SK-N-SH (cell line): ENCODE results near the gene RHPN2. TPM values are rescaled to one million over a fixed set of nuclear protein-coding genes. Genes with fewer than 3 reads are reported as not detected.

Source experiments
- CTCF ChIA-PET: fragments of 300-600, 350-600 bp; formaldehyde crosslinking; extraction: SDS; loops from one replicate; lab custom pipeline; 2021; lab: Yijun Ruan, JAX
- POLR2A ChIA-PET: fragments of 350-600 bp; sonication (Branson Sonifier 250); formaldehyde crosslinking; extraction: SDS; loops from one replicate; lab custom pipeline; 2020; ENCODE audit warnings: antibody characterized with exemption, inconsistent platforms; lab: Yijun Ruan, JAX
- DNase-seq: peaks from one replicate; pipeline ENCODE4 v3.0.0; 2012
- H2AFZ ChIP-seq: fragments of 200-600 bp; sonication (generic); 2 replicates; pipeline ENCODE4 v1.8.1; 2016; ENCODE audit warnings: antibody characterized with exemption, mild to moderate bottlenecking, low read depth
- H3F3A ChIP-seq: fragments of 200-600 bp; sonication (generic); replicated peaks from 2 replicates; pipeline ENCODE3; 2016; ENCODE audit warnings: antibody characterized with exemption, mild to moderate bottlenecking; ENCODE audit not compliant: insufficient read depth
- H3K27ac ChIP-seq, 2 experiments: fragments of 200-500 bp in 1 of 2; fragments of 200-600 bp in 1 of 2; sonication (Bioruptor generic) in 1 of 2; sonication (generic), shearing (Covaris generic) in 1 of 2; 2 replicates each; pipeline versions ENCODE4 v1.5.1 to v1.6.1; 2014 to 2016; ENCODE audit warnings: low read depth in 2 of 2, inconsistent platforms in 1 of 2, low read length in 1 of 2, mild to moderate bottlenecking in 1 of 2, mixed read lengths in 1 of 2
- H3K27me3 ChIP-seq: fragments of 200-600 bp; sonication (generic), shearing (Covaris generic); 2 replicates; pipeline ENCODE4 v1.6.1; 2016; ENCODE audit warnings: mixed run types; ENCODE audit not compliant: insufficient read depth
- H3K36me3 ChIP-seq, 2 experiments: fragments of 200-500 bp in 1 of 2; fragments of 200-600 bp in 1 of 2; sonication (Bioruptor generic) in 1 of 2; sonication (generic) in 1 of 2; replicated peaks in 1 of 2; 2 replicates each; pipeline versions ENCODE3 to v1.5.1; 2014 to 2016; ENCODE audit warnings: low read length in 1 of 2, mild to moderate bottlenecking in 1 of 2; ENCODE audit not compliant: insufficient read depth in 2 of 2, control insufficient read depth in 1 of 2
- H3K4me1 ChIP-seq, 2 experiments: fragments of 200-500 bp in 1 of 2; fragments of 200-600 bp in 1 of 2; sonication (Bioruptor generic) in 1 of 2; sonication (generic), shearing (Covaris generic) in 1 of 2; 2 replicates each; pipeline versions ENCODE4 v1.5.1 to v1.6.1; 2014 to 2016; ENCODE audit warnings: low read depth in 1 of 2, low read length in 1 of 2, mixed run types in 1 of 2; ENCODE audit not compliant: insufficient read depth in 2 of 2, control insufficient read depth in 1 of 2
- H3K4me2 ChIP-seq: fragments of 200-600 bp; sonication (generic), shearing (Covaris generic); 2 replicates; pipeline ENCODE4 v1.6.1; 2017; ENCODE audit warnings: mixed run types
- H3K4me3 ChIP-seq, 2 experiments: fragments of 200-500 bp in 1 of 2; fragments of 200-600 bp in 1 of 2; sonication (Bioruptor generic) in 1 of 2; sonication (generic), shearing (Covaris generic) in 1 of 2; 2 replicates each; pipeline versions ENCODE4 v1.5.1 to v1.8.1; 2014 to 2016; ENCODE audit warnings: low read depth in 2 of 2, inconsistent platforms in 1 of 2, low read length in 1 of 2, mild to moderate bottlenecking in 1 of 2, mixed read lengths in 1 of 2, moderate library complexity in 1 of 2
- H3K79me2 ChIP-seq: fragments of 200-600 bp; sonication (generic); 2 replicates; pipeline ENCODE4 v1.8.1; 2017; ENCODE audit warnings: mild to moderate bottlenecking; ENCODE audit not compliant: insufficient read depth
- H3K9ac ChIP-seq: fragments of 200-600 bp; sonication (generic); 2 replicates; pipeline ENCODE4 v1.6.1; 2017; ENCODE audit warnings: mixed run types
- H3K9me2 ChIP-seq: fragments of 200-600 bp; sonication (generic); 2 replicates; pipeline ENCODE4 v1.6.1; 2017; ENCODE audit warnings: mixed run types
- H3K9me3 ChIP-seq: fragments of 200-600 bp; sonication (generic); 2 replicates; pipeline ENCODE4 v1.6.1; 2017; ENCODE audit warnings: mixed run types, mild to moderate bottlenecking, moderate library complexity
- H4K20me1 ChIP-seq: fragments of 200-600 bp; sonication (generic); 2 replicates; pipeline ENCODE4 v1.6.1; 2017; ENCODE audit warnings: mild to moderate bottlenecking, mixed run types; ENCODE audit not compliant: insufficient read depth
- ELF1 ChIP-seq: IDR thresholded peaks from 2 replicates; pipeline ENCODE4 v1.4.0; 2012
- FOXJ3 ChIP-seq: sonication (generic); formaldehyde crosslinking; IDR thresholded peaks from 2 replicates; pipeline ENCODE4 v1.5.1; 2020; ENCODE audit warnings: mild to moderate bottlenecking, missing genetic modification reagents
- FOXM1 ChIP-seq: IDR thresholded peaks from 2 replicates; pipeline ENCODE4 v1.4.0; 2012; ENCODE audit warnings: low read depth, mild to moderate bottlenecking
- GATA2 ChIP-seq: sonication (generic); formaldehyde crosslinking; IDR thresholded peaks from 2 replicates; pipeline ENCODE4 v1.5.0; 2020; ENCODE audit warnings: mild to moderate bottlenecking, missing genetic modification reagents
- JUND ChIP-seq: IDR thresholded peaks from 2 replicates; pipeline ENCODE4 v1.4.0; 2012
- MEF2A ChIP-seq: IDR thresholded peaks from 2 replicates; pipeline ENCODE4 v1.4.0; 2012; ENCODE audit warnings: low read depth, borderline replicate concordance
- MXI1 ChIP-seq: IDR thresholded peaks from 2 replicates; pipeline ENCODE4 v1.6.1; 2012; ENCODE audit warnings: mild to moderate bottlenecking, low read depth, low read length, improper control_type of control experiment
- NFIC ChIP-seq: IDR thresholded peaks from 2 replicates; pipeline ENCODE4 v1.4.0; 2012; ENCODE audit warnings: borderline replicate concordance
- NRF1 ChIP-seq: IDR thresholded peaks from 2 replicates; pipeline ENCODE4 v1.6.1; 2012; ENCODE audit warnings: low read depth, mild to moderate bottlenecking, low read length
- RXRA ChIP-seq: IDR thresholded peaks from 2 replicates; pipeline ENCODE4 v1.4.0; 2012; ENCODE audit warnings: low read depth, mild to moderate bottlenecking, borderline replicate concordance
- SIN3A ChIP-seq: IDR thresholded peaks from 2 replicates; pipeline ENCODE4 v1.6.1; 2012; ENCODE audit warnings: low read depth, mild to moderate bottlenecking, low read length, moderate library complexity, borderline replicate concordance
- TCF12 ChIP-seq: IDR thresholded peaks from 2 replicates; pipeline ENCODE4 v1.4.0; 2012
- TEAD4 ChIP-seq: IDR thresholded peaks from 2 replicates; pipeline ENCODE4 v1.4.0; 2012; ENCODE audit warnings: mild to moderate bottlenecking, borderline replicate concordance; ENCODE audit not compliant: insufficient read depth
- YY1 ChIP-seq: IDR thresholded peaks from 2 replicates; pipeline ENCODE4 v1.4.0; 2012; ENCODE audit warnings: low read depth, mild to moderate bottlenecking
- WGBS: methylation state at CpG from one replicate; pipeline ENCODE4 v1.1.6; 2017; ENCODE audit warnings: low lambda C conversion rate; 5-methylcytosine and 5-hydroxymethylcytosine counted together
- polyA plus RNA-seq, 3 experiments: library from polyadenylated mRNA; depleted of rRNA; stranded (reverse); fragments of >200 nt; gene quantifications; 2 replicates each; pipeline ENCODE4 v1.2.3, GENCODE V29; 2012
- TF ChIP-seq, protein P1 (sequence below): fragments of 150-350 bp; IDR thresholded peaks from 2 replicates; pipeline ENCODE4 v1.6.1; 2016; ENCODE audit warnings: mild to moderate bottlenecking, low read depth, low read length
- TF ChIP-seq, protein P2 (sequence below): IDR thresholded peaks from 2 replicates; pipeline ENCODE4 v1.6.1; 2012; ENCODE audit warnings: mild to moderate bottlenecking, low read depth, low read length, moderate library complexity
- TF ChIP-seq, protein P3 (sequence below): IDR thresholded peaks from 2 replicates; pipeline ENCODE4 v1.4.0; 2012; ENCODE audit warnings: low read depth, borderline replicate concordance
- TF ChIP-seq, protein P4 (sequence below): fragments of 150-350 bp; IDR thresholded peaks from 2 replicates; pipeline ENCODE4 v1.6.1; 2017; ENCODE audit warnings: antibody characterized with exemption, low read length, low read depth, borderline replicate concordance
- TF ChIP-seq, protein P5 (sequence below): IDR thresholded peaks from 2 replicates; pipeline ENCODE4; 2012

The RHPN2 gene
- polyA plus RNA-seq, 1 of the 3 experiments (the other 2 are of a cell fraction), result 7.0 TPM

DNA sequence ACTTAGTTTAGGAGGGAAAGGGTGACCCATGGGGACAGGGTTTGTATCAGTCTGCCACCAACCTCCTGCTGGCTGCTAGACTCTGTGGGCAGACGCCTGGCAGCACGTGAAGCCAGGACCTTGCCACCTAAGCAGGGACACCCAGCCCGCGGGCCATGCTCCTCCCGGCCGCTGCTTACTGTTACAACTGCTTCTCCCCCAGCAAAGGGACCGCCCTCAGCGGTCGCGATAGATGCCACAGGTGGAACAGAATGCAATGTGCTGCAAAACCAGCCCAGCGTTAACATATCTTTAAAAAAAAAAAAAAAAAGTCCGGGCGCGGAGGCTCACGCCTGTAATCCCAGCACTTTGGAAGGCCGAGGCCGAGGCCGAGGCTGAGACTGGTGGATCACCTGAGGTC, 1.9 kb upstream of the RHPN2 start:
- no peak overlapping the region for H3K27ac ChIP-seq
- no peaks in the 10 kb centered on the region for H3K36me3 ChIP-seq
- peaks cover 10% of the 10 kb centered on the region for H3F3A ChIP-seq
- WGBS, result 93% methylated on average over 18 of the region's 18 CpGs
- ChIA-PET POLR2A (no interaction called here), CTCF (interaction anchor here (1.2 to 1.9 kb wide), 3 partner anchors 14 to 90 kb away, joined by 4 to 7 read pairs (median 5); partner anchors contain the start of gene GPATCH1)
- H3K79me2 ChIP-seq, result peaks cover 14% of the 10 kb centered on the region; the same call in 1 of the 2 replicates
- H3K4me1 ChIP-seq, result peaks cover 5 to 14% of the 10 kb centered on the region in 2 experiments; a peak in 2 of 4 replicates
- H3K27me3 ChIP-seq, result no peaks in the 10 kb centered on the region
- TF ChIP-seq, protein P1, sequence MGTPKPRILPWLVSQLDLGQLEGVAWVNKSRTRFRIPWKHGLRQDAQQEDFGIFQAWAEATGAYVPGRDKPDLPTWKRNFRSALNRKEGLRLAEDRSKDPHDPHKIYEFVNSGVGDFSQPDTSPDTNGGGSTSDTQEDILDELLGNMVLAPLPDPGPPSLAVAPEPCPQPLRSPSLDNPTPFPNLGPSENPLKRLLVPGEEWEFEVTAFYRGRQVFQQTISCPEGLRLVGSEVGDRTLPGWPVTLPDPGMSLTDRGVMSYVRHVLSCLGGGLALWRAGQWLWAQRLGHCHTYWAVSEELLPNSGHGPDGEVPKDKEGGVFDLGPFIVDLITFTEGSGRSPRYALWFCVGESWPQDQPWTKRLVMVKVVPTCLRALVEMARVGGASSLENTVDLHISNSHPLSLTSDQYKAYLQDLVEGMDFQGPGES, result no peak
- TF ChIP-seq, protein P2, sequence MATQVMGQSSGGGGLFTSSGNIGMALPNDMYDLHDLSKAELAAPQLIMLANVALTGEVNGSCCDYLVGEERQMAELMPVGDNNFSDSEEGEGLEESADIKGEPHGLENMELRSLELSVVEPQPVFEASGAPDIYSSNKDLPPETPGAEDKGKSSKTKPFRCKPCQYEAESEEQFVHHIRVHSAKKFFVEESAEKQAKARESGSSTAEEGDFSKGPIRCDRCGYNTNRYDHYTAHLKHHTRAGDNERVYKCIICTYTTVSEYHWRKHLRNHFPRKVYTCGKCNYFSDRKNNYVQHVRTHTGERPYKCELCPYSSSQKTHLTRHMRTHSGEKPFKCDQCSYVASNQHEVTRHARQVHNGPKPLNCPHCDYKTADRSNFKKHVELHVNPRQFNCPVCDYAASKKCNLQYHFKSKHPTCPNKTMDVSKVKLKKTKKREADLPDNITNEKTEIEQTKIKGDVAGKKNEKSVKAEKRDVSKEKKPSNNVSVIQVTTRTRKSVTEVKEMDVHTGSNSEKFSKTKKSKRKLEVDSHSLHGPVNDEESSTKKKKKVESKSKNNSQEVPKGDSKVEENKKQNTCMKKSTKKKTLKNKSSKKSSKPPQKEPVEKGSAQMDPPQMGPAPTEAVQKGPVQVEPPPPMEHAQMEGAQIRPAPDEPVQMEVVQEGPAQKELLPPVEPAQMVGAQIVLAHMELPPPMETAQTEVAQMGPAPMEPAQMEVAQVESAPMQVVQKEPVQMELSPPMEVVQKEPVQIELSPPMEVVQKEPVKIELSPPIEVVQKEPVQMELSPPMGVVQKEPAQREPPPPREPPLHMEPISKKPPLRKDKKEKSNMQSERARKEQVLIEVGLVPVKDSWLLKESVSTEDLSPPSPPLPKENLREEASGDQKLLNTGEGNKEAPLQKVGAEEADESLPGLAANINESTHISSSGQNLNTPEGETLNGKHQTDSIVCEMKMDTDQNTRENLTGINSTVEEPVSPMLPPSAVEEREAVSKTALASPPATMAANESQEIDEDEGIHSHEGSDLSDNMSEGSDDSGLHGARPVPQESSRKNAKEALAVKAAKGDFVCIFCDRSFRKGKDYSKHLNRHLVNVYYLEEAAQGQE, result no peak
- TF ChIP-seq SIN3A (no peak), MEF2A (no peak), YY1 (no peak), FOXJ3 (no peak)
- TF ChIP-seq, protein P3, sequence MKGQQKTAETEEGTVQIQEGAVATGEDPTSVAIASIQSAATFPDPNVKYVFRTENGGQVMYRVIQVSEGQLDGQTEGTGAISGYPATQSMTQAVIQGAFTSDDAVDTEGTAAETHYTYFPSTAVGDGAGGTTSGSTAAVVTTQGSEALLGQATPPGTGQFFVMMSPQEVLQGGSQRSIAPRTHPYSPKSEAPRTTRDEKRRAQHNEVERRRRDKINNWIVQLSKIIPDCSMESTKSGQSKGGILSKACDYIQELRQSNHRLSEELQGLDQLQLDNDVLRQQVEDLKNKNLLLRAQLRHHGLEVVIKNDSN, result no peak
- TF ChIP-seq, protein P4, sequence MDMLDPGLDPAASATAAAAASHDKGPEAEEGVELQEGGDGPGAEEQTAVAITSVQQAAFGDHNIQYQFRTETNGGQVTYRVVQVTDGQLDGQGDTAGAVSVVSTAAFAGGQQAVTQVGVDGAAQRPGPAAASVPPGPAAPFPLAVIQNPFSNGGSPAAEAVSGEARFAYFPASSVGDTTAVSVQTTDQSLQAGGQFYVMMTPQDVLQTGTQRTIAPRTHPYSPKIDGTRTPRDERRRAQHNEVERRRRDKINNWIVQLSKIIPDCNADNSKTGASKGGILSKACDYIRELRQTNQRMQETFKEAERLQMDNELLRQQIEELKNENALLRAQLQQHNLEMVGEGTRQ, result no peak
- H3K9me3 ChIP-seq, result no peaks in the 10 kb centered on the region
- no peak overlapping the region for H2AFZ ChIP-seq
- H4K20me1 ChIP-seq, result no peaks in the 10 kb centered on the region
- H3K9ac ChIP-seq, result no peak overlapping the region
- no peak for DNase-seq
- no peaks in the 10 kb centered on the region for H3K9me2 ChIP-seq
- H3K4me2 ChIP-seq, result no peak overlapping the region
- no peak overlapping the region for H3K4me3 ChIP-seq

DNA sequence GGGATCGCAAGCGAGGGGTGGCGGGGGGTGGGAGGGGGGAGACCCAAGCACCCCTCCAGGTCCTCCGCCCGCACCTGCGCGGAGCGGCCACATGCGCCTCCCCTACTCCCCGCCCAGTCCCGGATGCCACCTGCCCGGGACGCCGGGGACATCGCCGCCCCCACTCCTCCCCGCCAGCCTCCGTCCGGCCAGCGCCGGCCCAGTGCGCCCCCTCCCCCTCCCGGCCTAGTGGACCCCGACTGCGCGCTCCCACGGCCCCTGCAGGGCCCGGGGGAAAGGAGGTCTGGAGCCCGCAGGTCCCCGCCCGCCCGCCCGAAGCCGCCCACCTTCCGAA, 263 bp downstream of the RHPN2 start:
- Histone ChIP-seq H2AFZ (no peak overlapping the region), H3K27me3 (no peaks in the 10 kb centered on the region), H3F3A (peaks cover 10% of the 10 kb centered on the region), H3K4me3 (peak overlapping the region; percentile 53 to 74), H3K9me3 (no peaks in the 10 kb centered on the region), H3K36me3 (no peaks in the 10 kb centered on the region), H3K4me2 (peak overlapping the region; percentile 85), H3K9me2 (no peaks in the 10 kb centered on the region), H3K79me2 (peaks cover 17% of the 10 kb centered on the region; the same call in 1 of the 2 replicates), H3K4me1 (peaks cover 0 to 8% of the 10 kb centered on the region in 2 experiments; a peak in 1 of 4 replicates), H3K9ac (peak overlapping the region; percentile 51; the same call in 1 of the 2 replicates), H4K20me1 (no peaks in the 10 kb centered on the region), H3K27ac (no peak overlapping the region)
- 0% methylated on average over 2 of the region's 35 CpGs for WGBS
- peak; percentile 84 for DNase-seq
- no peak for TF ChIP-seq FOXJ3
- no peak for TF ChIP-seq TCF12
- no peak for TF ChIP-seq NRF1
- no peak for TF ChIP-seq JUND
- no peak for TF ChIP-seq GATA2
- no peak for TF ChIP-seq RXRA
- TF ChIP-seq FOXM1, result no peak
- TF ChIP-seq MEF2A, result no peak
- no peak for TF ChIP-seq TEAD4
- TF ChIP-seq SIN3A, result no peak
- no peak for TF ChIP-seq MXI1
- TF ChIP-seq ELF1, result no peak
- TF ChIP-seq, protein P5, sequence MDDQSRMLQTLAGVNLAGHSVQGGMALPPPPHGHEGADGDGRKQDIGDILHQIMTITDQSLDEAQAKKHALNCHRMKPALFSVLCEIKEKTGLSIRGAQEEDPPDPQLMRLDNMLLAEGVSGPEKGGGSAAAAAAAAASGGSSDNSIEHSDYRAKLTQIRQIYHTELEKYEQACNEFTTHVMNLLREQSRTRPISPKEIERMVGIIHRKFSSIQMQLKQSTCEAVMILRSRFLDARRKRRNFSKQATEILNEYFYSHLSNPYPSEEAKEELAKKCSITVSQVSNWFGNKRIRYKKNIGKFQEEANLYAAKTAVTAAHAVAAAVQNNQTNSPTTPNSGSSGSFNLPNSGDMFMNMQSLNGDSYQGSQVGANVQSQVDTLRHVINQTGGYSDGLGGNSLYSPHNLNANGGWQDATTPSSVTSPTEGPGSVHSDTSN, result no peak
- TF ChIP-seq NFIC, result no peak
- ChIA-PET CTCF (no interaction called here), POLR2A (interaction anchor here (1.3 kb wide), 1 partner anchor 16 kb away, joined by 4 read pairs; the partner anchor contains the start of gene GPATCH1)
